HG03439 (cell line): ENCODE measurements around the gene RAB31.

Source experiments
- ATAC-seq: cut with Tn5 transposase; IDR thresholded peaks from one replicate; pipeline ENCODE4 v1.9.1; 2021; ENCODE audit warnings: mild to moderate bottlenecking, moderate library complexity; ENCODE audit not compliant: unreplicated experiment

RAB31 gene

DNA sequence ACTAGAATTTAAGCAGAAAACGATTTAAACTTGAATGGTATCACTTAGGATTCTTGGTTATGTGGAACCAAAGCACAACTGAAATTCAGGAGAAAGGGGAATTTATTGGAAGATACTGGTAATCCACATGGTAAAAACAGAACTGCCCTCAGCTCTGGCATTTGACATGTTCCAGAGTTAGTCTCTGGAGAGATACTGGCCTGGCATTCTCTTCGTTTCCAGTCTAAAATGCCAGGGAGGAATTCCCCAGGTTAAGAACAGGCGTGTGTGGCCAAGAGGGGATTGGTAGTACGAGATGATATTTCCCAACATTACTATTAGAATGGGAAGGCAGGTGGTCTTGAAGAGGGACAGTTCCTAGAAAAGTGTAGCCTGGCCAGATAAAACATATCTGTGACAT is 109.2 kb downstream of the RAB31 start:
- no peak for ATAC-seq

DNA sequence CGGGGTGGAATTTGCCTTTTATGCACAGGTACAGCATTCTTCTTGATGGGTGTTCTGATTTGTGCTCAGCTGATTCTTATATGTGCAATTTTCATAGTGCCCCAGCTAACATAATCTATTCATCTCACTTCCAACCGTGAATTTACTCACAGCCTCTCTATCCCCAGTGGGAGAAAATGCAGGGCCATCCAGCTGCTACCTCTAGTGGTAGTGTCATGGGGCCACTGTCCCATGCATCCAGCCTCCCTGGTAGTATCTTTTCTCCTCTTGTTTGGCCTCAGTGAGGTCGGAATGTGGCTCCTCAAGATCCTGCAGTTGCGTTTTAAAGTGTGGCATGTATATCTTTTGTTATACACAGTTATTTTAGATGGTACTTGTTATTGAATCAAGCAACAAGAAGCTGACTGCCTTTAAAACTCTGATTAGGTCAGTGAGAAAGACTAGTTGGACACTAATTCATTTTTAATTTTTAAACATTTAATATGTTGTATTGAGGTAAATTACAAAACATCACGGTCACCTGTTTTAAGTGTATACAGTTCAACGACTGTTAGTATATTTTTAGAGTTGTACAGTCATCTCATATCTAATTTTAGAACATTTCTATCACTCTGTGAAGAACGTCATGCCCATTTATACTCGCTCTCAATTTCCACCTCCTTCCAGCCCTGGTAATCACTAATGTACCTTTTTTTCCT is 109.8 kb downstream of the RAB31 start:
- ATAC-seq, result no peak

DNA sequence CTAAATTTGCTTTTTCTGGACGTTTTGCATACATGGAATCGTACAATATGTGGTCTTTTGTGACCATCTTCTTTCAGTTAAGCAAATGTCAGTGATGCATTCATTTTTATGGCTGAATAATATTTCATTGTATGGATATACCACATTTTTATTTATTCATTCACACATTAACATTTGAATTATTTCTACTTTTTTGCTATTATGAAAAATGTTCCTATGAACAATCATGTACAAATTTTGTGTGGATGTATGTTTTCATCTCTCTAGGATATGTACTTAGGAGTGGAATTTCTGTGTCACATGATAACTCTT is 110.3 kb downstream of the RAB31 start:
- no peak for ATAC-seq

DNA sequence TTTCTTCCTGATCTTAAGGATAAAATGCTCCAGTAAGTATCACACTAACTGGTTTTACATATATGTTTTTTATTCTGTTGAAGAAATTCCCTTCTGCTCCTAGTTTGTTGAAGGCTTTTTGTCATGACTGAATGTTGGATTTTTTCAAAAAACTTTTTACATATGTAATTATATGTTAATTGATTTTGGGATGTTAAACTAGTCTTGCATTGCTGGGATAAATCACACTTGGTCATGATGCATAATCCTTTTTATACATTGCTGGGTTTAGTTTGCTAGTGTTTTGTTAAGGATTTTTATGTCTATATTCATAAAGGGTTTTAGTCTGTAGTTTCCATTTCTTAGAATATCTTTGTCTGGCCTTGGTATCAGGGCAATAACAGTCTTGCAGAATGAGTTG is 112.0 kb downstream of the RAB31 start:
- ATAC-seq, result no peak

DNA sequence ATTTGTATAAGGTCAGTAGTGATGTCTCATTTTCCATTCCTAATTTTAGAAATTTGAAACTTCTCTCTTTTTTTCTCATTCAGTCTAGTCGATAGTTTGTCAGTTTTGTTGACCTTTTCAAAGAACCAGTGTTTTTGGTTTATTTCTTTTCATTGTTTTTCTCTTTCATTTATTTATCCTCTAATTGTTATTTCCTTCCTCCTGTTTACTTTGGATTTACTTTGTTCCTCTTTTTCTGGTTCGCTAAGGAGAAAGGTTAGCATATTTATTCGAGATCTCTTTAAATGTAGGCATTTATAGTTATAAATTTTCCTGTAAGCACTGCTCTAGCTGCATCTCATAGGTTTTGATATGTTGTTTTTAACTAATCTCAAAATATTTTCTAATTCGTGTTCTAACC is 112.6 kb downstream of the RAB31 start:
- no peak for ATAC-seq

DNA sequence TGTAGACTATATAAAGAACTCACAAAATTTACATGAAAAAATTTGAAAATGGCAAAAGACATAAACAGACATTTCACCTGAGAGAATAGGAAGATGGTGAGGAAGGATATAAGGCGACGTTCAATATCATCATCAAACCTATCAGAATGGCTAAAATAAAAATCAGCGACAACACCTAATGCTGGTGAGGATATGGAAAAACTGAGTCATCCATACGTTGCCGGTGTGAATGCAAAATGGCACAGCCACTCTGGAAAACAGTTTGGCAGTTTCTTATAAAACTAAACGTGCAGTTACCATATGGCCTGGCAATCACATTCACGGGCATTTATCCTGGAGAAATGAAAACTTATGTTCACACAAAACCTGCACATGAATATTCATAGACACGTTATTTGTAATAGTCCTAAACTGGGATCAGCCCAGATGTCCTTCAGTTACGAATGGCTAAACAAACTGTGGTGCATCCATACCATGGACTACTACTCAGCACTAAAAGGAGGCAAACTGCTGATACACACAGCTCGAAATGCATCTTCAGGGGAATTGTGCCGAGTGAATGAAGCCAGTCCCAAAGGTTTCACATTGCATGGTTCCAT is 114.6 kb downstream of the RAB31 start:
- ATAC-seq, result no peak

DNA sequence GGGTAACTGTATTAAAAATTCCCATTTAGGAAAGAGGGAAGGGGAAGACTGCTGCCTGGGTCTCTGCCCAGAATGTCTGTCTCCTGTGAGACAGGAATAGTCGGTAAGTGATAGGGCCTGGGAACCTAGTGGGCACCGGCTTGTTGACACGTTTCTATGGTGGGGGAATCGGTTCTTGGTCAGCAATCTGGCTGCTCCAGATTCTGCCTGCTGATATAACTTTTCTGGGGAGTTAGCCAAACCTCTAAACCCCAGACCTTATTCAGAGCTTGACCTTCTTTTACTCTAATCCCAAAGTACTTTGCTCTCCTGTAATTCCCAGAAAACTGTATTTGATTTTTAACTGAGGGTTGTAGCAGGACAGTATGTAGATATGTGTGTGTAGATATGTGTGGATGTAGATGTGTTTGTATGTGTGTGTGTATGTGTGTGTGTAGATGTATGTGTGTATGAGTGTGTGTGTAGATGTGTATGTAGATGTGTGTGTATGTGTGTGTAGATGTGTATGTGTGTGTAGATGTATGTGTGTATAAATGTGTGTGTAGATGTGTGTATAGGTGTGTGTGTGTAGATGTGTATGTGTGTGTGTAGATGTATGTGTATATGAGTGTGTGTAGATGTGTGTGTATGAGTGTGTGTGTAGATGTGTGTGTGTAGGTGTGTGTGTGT is 115.8 kb downstream of the RAB31 start:
- ATAC-seq, result no peak

DNA sequence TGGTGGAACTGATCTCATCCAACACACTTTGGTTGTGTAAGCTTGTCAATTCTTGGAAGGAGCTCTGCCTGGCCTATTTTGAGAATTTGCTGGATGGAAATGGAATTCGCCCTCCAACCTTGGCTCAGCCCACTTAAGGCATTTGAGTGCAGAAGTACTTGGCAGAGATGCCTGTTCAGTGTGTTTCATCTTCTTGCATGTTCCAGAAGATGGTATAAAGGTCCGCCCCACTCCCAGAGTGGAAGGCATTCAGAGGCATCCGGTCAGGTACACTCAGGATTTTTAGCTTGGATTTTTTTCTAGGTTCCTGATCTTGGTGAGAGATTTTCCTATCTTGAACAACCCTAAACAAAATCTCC is 116.4 kb downstream of the RAB31 start:
- ATAC-seq, result no peak

DNA sequence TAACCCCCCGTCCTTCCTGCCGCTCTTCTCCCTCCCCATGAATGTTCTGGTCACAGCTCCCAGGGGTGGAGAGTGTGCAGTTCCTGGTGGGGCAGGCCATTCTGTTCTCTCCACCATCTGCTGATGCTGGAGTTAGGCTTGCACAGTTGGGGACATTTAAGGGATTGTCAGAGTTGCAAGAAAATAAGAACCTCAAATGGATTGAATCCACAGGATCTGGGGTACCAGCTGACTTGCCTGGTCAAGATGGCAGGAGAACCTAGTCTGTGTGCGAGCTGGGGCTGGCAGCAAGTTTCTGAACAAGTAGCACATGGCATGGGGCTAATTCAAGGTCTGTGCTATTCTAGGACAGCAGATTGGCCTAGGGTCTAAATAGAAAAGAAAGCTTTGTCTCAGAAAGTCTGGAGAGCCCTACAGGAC is 116.9 kb downstream of the RAB31 start:
- ATAC-seq, result no peak

DNA sequence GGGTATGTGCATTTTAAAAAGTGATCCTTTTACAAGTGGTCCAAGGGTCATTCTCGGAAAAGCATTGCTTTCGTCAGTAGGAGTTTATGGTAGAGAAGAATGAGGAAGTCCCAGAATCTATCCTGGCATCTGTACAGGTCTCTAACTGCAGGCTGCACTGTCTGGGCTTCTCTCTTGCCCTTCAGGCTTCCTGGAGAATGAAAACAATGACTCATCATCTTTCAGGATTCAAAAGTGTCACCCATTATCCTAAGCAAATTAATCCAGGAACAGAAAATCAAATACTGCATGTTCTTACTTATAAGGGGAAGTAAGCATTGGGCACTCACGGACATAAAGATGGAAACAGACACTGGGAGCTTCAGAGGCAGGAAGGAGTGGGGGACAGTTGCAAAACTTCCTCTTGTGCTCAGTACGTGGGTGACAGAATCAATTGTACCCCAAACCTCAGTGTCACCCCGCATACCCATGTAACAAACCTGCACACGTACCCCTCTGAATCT is 117.5 kb downstream of the RAB31 start:
- no peak for ATAC-seq

DNA sequence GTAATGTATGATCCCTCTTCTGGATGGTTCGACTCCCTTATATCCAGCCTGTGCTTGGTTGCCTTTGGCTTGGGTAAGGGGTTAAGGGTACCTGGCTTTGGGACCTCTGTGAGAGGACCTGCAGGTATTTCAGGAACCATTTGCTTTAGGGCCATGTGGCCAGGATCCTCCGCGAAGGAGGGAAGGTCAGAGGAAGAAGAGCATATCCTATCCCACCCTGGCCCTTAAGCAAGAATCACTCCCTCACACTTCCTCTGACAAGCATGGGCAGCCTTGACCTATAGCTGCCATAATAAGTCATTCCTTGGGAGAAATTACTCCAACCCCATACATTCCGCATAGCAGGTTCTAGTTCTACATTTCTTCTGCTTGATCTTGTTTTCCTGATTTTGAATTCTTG is 118.6 kb downstream of the RAB31 start:
- no peak for ATAC-seq

DNA sequence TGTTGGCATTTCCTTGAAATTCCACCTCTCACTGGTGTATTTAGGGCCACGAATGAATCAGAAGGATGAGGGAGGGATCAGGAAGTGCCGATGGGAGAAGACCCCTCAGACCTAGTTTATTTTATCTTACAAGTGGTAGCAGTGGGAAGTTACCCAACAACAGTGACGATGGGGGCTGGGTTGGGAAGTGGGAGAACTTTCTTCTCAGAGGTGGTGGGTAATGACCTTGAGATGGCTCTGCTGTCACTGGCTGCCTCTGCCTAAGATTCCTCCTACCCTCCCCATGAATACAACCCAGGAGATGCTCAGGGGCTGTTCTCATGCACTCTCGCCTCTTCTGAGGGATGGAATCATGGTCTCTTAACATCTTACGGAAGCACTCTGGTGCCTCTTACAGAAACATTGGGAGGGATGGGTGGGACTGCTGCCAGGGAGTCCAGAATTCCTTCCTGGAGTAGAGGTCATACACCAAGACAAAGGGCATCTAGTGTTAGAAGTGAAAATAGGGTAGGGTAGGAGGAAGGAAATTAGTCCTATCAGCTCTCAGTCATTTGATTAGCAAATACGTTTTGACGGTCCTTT is 119.2 kb downstream of the RAB31 start:
- ATAC-seq, result no peak

DNA sequence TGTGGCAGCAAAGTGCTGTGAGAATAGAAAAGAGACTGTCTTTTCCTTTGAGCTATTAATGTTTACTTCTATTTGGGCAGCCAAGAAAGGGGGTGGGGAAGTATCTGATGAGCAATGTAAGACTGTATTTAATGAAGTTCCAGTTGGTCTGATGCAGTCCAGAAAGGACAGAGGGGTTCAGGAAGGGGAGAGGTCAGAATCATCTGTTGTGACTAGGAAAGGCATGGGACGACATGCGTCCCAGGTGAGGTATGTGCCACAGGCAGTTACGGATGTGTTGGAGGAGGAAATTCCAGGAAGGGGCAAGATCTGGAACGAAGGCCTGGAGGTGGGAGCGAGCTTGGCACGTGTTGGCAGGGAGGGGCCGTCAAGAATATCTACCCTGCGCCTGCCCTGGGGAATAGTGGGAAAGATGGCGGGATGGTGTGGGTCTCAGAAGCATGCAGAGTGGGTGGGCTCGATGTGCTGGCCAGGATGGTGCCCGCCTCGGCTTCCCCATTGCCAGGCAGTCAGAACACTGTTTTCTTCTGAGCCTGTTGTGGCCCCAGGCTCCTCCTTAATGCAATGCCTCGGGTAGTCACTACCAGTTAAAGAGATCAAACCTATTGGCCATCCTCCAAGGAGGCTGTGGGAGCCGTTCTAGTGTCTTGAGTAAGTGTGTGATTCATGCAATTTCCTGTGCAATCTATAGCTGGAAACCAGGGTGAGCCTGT is 119.8 kb downstream of the RAB31 start:
- ATAC-seq, result no peak

DNA sequence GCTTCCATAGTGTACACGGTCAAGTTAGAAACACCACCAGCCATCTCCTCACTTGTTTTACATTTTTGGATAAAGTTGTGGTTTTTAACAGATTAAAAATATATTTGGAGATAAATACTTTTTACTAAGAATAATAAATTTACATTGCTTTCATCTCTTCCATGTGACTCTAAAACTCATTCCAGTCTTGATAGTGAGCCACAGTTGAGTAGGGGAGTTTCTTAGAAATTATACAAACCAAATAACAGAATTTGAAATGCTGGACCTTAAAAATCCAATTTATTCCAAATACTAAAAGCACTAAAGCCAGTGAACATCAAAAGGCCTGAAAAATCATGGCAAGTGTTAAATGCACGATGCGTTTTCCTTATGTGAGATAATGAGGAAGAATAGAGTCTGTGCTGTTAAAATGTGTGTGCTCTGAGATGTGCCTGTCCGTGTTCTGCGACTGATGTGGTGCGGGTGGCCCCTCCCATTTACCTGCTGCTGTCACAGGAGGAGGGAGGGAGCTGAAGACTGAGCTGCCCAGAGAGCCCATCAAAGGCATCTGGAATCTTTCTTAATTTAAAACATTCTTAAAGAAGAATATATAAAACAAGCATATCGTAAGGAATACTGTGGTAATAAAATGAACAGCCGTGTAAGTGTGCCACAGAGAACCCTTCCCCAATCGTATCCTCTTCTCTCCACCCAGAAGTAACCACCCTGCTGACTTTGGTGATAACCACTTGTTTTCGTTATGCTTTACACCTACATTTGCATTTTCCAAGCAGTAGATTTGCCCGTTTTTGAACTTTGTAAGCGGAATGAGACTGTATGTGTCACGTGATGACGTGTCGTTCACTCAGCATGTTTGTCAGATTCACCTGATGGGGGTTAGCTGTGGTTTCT is 120.7 kb downstream of the RAB31 start:
- no peak for ATAC-seq

DNA sequence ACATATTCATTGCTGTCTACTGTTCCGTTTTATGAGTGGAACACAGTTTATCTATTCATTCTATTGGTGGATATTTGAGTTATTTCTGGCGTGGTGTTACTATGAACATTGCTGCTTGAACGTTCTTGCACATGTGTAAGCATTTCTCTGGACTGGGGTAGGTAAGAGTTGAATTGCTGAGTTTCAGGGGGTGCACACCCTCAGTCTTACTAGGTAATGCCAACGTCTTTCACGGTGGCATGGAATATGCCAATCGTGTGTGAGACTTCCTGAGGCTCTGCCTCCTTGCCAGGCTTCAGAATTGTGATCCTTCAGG is 121.3 kb downstream of the RAB31 start:
- ATAC-seq, result no peak

DNA sequence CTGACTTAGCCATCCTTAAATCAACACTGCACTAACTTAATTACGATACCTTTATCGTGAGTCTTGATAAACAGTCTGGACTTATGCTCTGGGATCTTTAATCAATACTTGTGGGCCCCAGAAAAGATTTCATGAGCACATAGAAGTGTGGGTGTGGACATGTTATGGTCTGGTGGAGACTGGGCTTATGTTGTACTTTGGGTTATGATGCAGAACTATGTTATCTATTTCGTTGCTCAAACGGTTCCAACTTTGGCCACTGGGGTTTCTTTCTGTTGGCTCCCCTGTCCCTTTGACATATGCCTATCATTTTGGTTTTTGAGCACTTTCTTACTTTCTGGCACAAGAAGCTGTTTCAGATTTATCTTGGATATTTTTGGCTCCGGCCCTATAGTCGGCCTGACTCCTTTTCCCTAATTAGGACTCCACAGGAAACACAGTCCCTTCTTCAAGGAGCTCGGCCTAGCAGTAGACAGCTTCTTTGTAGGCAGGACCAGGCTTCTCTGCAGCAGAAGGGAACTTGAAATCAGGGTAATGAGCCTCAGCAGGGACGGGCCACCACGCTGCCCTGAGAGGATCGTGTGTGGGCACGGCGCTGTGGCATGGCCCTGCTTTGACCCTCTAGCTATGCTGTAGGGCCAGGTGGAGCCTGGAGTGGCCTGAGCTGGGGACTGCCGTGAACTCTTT is 123.1 kb downstream of the RAB31 start:
- no peak for ATAC-seq

DNA sequence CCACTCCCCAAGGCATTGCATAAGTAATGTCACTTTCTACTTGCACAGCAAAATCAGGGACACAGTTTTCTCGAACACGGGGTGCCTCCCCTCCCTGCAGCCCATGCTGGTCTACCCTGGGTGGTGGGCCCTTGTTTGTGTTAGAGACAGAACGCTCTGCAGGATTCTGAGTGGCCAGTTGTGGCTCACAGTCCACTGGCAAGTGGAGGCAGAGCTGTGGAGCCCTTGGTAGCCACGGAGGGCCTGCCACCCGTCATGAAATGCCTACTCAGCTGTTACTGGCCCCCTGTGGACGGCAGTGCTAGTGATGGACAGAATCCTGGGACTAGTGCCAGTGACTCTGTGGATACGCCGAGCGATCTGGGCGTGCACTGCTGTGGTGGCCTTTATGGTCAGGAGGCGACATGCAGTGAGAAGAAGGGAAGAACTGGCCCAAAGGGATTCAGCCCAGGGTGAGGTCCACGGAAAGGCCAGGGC is 123.7 kb downstream of the RAB31 start:
- ATAC-seq, result no peak

DNA sequence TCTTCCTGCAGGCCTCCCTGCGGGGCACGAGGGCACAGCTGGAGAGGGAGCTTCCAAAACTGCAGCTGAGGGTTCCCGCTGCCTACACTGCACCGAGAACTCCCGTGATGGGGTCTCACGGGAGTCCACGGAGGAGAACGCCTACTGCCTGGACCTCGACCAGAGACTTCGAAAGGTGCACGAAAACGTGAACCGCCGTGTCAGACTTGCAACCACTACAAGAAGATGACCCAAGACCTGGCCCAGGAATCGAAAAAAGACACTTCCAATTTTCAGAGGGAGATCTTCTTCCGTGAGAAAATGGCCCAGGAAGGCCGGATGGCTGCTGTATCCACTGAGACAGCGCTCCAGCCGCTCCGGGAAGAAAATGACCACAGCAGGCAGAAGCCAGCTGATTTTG is 124.8 kb downstream of the RAB31 start:
- no peak for ATAC-seq

DNA sequence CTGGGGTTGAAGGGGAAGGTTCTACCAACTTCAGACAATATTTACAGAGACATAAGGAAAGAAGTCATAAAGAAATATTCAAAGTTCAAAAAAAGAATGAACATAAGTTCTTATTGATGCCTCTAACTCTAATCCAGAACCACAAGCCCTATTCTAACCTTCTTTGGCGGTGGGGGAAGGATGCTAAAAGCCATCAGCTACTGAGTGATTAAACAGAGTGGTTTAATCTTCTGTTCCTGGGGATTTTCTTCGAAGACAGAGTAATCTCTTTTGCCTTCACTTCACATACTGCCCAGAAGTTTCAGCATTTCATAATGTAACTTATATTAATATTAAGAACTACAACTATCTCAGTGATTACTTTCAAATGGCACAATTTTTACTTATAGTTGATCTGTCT is 126.5 kb downstream of the RAB31 start:
- ATAC-seq, result no peak
